NOMO-1 treated with dmso at 0.1 percent for 144 hours (cell line): ENCODE measurements around the gene GUCY2D.

ENCODE experiments used
- DNase-seq: peaks from one replicate; lab custom pipeline; 2025; ENCODE audit not compliant: unreplicated experiment; lab: John Stamatoyannopoulos, UW

GUCY2D gene

GRCh38 chr17:8063761-8064534 lies 61.5 kb downstream of the GUCY2D start:
- DNase-seq: no peak

- no peak for DNase-seq
Measured at GRCh38 chr17:8064561-8065019, 62.2 kb downstream of the GUCY2D start.

GRCh38 chr17:8066841-8067775 lies 64.7 kb downstream of the GUCY2D start:
- DNase-seq: no peak

- no peak for DNase-seq
Measured at GRCh38 chr17:8067806-8068205, 65.4 kb downstream of the GUCY2D start.

- DNase-seq: peak; percentile 60
Measured at GRCh38 chr17:8068736-8069586, 66.5 kb downstream of the GUCY2D start.

GRCh38 chr17:8069587-8069860 lies 67.1 kb downstream of the GUCY2D start:
- DNase-seq: no peak
